ENCODE measurements around the gene VSTM2B.
"Not testable (repeated sequence)": the region's sequence is repeated elsewhere in the genome, so short reads cannot be mapped to it uniquely, and the experiment has no call there.

The VSTM2B gene

GRCh38 chr19:29531458-29532025, 5.7 kb downstream of the VSTM2B start:
- DNase-seq: no peak

GRCh38 chr19:29532097-29532496, 6.3 kb downstream of the VSTM2B start:
- DNase-seq: peak in 1 of 14 donors; percentile 15

GRCh38 chr19:29532956-29533355, 7.2 kb downstream of the VSTM2B start:
- no peak for DNase-seq

DNA sequence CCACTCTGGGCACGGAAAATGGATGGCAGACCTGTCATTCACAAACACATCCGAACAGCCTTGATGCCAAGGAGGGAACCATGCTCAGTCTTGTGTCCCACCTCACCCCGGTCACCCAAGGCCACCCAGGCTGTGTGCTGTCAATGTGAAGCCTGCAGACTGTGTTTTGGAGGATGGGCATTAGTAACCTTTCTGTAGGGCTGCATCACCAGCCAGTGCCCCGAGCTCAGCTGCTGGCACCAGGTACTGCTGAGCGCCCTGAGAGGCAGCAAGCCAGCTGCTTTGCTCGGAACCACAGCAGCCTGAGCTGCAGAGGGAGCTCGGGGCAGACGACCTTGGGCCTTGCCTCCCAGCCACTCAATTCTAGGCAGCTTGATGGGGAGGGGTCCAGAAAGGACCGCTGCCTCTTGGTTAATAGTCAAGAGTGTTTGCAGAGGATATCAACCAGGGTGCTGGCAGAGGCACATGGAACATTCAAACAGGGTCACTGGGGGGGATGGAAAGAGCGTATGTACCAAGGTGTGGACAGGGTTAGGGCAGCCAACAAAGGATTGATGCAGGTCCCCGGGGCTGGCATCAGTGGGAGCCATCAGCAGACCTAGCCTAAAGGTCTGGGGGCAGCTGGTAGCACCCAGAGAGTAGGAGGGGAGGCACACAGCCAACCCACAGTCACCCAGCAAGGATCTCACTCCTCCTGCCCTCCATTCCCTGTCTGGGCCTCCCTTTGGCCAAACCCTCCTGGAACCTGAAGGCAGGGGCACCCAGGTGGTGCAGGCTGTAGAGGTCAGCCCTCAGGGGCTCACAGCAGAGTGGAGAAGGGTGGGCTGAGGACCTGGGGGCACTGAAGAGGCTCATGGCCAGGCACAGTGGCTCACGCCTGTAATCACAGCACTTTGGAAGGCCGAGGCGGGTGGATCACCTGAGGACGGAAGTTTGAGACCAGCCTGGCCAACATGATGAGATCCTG, 8.1 kb downstream of the VSTM2B start:
- no peak for DNase-seq

GRCh38 chr19:29535214-29535831, 9.5 kb downstream of the VSTM2B start:
- no peak for DNase-seq

- no peak for DNase-seq
Observed at GRCh38 chr19:29535984-29536508, 10.3 kb downstream of the VSTM2B start.

DNA sequence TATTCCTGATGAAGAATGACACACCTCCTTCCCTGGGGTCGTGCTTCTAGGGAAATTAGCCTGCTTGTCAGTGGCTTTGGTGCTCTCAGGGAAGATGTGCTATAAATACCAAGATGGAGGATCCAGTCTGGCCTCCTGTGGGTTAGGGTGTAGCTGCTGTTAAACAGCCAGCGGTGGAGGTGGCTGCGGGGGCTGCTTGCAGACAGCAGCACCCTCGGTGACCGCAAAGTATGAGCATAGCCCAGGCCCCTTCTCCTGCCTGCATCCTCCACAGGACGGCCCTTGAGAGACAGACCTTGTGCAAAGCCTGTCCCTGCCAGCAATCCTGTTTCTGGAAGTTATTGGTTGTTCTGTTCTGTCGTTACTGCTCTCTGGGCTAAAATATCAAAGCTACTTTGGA, 11.4 kb downstream of the VSTM2B start:
- DNase-seq: no peak

DNA sequence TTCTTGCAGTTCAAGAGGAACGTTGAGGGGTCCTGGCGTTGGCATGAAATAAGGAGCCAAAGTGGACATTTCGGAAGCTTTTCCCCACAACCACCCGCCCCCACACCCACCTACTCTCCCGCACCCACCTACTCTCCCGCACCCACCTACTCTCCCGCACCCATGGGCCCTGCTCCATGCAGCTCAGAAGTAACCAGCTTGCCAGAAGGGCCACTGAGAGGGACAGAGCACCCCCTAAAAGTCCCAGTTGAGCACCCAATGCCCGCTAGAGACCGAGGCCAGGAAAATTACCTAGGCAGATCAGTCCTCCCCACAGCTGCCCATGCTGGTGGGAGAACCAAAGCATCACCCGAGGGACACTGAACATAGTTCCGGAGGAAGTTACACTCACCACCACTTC, 11.8 kb downstream of the VSTM2B start:
- DNase-seq: no peak

DNA sequence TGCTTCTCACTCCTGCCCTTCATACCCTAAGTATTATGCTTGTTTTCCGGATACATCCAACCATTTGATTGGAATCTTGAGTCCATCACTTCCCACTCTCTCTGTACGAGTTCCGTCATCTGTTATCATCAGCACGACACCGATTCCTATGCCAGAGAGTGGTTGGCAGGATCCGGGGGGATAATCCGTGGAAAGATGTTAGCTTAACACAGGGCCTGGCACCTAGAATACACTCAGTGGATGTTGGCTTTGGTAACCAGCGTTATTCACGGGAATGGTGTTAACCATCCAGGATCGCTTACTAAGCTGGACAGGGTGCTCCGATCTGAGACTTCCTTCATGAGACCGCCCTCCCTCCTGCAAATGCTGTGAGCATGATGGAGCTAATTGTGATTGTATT, 12.4 kb downstream of the VSTM2B start:
- no peak for DNase-seq

DNA sequence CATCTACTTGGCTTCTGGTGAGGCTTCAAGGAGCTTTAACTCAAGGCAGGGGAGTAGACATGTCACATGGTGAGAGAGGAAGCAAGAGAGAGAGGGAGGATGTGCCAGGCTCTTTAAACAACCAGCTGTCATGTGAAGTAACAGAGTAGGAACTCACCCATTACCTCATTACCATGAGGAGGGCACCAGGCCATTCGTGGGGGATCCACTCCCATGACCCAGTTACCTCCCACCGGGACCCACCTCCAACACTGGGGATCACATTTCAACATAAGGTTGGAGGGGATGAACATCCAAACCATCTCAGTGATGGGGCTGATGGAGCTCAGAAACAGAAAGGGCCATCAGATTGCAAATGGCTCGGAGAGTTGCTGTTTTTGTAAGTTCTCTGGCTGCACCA, 12.9 kb downstream of the VSTM2B start:
- DNase-seq: no peak

DNA sequence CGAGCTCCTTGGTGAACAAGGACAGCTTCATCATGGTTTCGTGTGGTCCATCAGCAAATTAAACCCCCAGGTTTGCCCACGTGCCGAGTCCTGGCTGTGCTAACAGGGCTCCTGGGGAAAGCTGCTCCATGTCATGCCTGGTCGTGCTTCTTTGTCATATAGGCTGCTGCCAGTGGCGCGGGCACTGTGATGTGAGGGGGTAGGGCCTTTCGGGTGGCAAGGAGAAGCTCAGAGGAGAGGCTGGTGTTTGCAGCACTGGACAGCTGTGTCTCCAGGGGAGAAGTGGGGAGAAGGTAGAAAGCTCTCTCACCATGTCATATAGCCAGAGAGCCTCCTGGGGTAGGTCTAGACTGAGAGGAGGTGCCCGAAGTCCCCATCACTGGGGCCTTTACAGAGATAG, 13.3 kb downstream of the VSTM2B start:
- DNase-seq: no peak

DNA sequence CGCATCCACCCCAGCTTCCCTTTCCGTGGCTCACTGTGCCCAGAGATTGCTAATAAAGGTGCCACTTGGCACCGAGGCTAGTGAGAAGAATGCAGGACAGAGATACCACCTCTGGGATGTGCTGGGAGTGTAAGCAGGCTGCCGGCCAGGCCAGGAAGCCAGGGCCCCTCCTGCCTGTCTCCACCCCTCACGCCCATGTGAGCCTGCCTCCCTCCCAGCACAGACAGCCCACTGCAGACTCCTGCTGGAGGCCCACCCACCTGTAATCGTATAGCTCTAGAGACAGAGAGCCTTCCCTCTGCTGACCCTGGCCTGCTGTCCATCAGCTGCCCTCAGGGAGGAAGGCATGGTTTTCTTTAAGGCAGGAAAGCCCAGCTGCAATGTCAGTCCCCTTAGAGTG, 13.9 kb downstream of the VSTM2B start:
- DNase-seq: no peak

- no peak for DNase-seq
Observed at GRCh38 chr19:29540114-29540513, 14.3 kb downstream of the VSTM2B start.

GRCh38 chr19:29541473-29542253, 15.9 kb downstream of the VSTM2B start:
- DNase-seq: no peak

GRCh38 chr19:29542327-29542726, 16.5 kb downstream of the VSTM2B start:
- no peak for DNase-seq

- no peak for DNase-seq
Observed at GRCh38 chr19:29542776-29543175, 17.0 kb downstream of the VSTM2B start.

DNA sequence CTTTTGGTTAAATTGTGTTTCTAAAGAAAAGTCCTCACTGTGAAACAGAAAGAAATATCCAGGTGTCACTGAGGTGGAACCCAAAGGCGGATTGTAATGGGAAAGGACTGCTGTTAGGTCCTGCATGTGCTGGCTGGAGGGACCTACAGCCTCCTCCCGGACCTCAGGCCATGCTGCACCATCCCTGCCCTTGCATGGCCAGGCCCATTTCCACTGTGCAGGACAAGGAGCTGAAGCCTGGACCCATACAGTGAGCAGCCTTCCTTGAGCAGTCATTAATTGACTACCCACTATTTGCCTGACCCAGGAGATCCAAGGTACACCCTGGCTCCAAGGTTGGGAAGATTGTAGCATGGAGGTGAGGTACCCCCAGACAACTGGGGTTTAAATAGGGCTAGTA, 17.6 kb downstream of the VSTM2B start:
- no peak for DNase-seq

GRCh38 chr19:29544656-29545360, 19.0 kb downstream of the VSTM2B start:
- DNase-seq: no peak

GRCh38 chr19:29545447-29545846, 19.7 kb downstream of the VSTM2B start:
- not testable (repeated sequence) for DNase-seq

DNA sequence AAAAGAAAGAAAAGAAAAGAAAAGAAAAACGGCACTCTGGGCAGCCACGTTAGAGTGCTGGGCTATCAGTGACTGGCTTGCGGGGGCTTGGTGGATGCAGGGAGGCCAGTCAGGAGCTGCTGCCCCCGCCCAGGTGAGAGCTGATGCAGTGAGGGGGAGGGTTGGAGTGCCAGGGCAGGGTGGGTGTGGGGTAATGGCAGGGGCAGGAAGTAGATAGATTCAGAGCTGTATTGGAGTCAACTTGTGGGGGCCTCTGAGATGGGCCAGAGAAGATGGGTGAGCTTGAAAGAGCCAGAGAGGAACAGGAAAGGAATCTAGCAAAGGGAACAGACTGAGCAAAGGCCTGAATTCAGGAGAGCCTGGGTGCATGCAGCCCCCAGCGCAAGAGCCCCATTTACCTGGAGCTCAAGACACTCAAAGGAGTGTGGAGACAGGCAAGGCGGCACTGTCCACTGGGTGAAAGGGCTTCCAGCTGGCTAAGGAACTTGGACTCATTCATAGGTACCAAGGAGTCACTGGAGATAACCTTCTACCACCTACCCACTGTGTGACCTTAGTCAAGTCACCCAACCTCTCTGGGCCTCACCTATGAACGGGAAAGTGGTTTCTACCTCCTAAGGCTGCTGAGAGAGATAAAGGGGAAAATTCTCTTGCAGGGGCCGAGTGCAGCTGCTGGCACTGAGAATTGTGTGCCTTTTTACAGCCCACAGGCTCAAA, 20.2 kb downstream of the VSTM2B start:
- DNase-seq: no peak

DNA sequence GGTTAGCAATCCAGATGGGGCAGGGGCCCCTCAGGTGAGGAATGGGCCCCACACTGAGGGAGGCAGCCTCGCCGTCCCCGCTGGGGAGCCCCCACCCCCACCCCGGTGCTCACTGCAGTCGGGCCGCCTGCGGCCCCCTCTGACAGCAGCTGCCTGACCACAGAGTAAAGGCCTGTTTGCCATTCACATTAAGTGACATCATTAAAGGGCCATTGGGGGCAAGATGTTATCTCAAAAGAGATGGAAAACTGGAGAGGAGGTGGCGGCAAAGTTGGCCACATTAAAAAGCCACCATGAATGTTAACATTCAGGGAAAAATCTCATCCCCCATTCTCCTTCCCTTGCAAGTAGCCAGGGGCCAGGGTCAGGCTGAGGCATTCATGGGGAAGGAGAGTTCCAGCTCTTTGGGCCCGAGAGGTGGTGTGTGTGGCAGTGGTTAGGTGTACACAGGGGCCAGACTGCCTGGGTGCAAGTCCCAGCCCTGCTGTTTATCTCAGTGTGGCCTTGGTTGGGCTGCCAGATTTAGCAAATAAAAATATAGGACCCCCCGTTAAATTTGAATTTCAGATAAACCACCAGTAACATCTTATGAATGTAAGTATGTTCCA, 20.9 kb downstream of the VSTM2B start:
- DNase-seq: no peak
